ENCODE measurements around the gene CYREN. TPM values are rescaled to one million over a fixed set of nuclear protein-coding genes. Genes with fewer than 3 reads are reported as not detected.

Gene CYREN
- polyA plus RNA-seq, 1 donor (not counting 4 experiments of a cell fraction or from before 2014, with no cell fraction given) = 41.7 TPM

DNA sequence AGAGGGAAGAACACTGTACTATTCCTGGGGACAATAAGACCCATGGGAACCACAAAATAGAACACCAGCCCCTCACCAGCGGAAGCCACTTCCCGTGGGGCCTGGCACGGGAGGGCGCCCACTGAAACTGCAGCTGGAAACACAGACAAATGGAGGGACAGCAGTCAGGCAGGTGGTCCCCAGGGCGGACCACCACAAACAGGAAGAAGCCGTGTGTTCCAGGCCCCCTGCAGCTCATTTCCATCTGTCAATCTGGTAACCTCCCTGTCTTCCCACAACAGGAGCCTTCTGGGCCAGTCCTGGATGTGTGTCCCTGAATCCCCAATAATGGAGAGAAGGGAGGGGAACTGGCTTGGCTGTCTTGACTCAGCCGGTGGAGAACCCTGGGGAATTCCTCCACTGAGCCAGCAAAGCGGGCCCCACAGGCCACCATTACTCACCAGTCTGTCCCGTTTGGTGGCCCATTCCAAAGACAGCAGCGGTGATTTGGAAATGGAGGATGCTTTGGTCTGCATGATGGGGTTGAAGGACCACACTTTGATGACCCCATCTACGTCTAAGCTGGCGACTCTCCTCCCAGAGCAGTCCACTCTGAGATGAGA is 24.1 kb upstream of the CYREN start:
- Histone ChIP-seq H3K79me2 (ENCODE audit: control insufficient read depth, insufficient read depth, low read length) (peaks cover 2% of the 10 kb centered on the region), H3K9ac (ENCODE audit: control insufficient read depth, extremely low read depth, insufficient read depth, low read length) (no peak overlapping the region), H3K9me1 (ENCODE audit: control insufficient read depth, extremely low read depth, insufficient read depth, low read length) (peaks cover 2% of the 10 kb centered on the region), H3K27ac (ENCODE audit: control insufficient read depth, insufficient read depth, low read length) (peak overlapping the region; percentile 14), H2AFZ (ENCODE audit: control insufficient read depth, low read length) (no peak overlapping the region), H4K20me1 (ENCODE audit: control insufficient read depth, extremely low read depth, insufficient read depth, low read length) (no peaks in the 10 kb centered on the region), H3K4me3 (ENCODE audit: control insufficient read depth in 2 of 3, extremely low read depth in 1 of 3, insufficient read depth in 2 of 3, low read depth in 1 of 3, low read length in 3 of 3) (no peak overlapping the region), H3K4me1 (ENCODE audit: control insufficient read depth, extremely low read depth, insufficient read depth, low read length) (peaks cover 32% of the 10 kb centered on the region), H3K27me3 (ENCODE audit: control insufficient read depth, extremely low read depth, insufficient read depth, low read length) (no peaks in the 10 kb centered on the region), H3K9me3 (ENCODE audit: control insufficient read depth, low read depth, low read length) (no peaks in the 10 kb centered on the region), H3K36me3 (ENCODE audit: control insufficient read depth in 2 of 2, extremely low read depth in 1 of 2, insufficient read depth in 2 of 2, low read length in 2 of 2) (peaks cover 28 to 36% of the 10 kb centered on the region in 2 experiments), H3K4me2 (ENCODE audit: control insufficient read depth, extremely low read depth, insufficient read depth, low read depth, low read length) (no peak overlapping the region)
- TF ChIP-seq EZH2 (IDR thresholded peaks at IDR 0.05; ENCODE audit: low read length) = no peak
- TF ChIP-seq, protein P1, sequence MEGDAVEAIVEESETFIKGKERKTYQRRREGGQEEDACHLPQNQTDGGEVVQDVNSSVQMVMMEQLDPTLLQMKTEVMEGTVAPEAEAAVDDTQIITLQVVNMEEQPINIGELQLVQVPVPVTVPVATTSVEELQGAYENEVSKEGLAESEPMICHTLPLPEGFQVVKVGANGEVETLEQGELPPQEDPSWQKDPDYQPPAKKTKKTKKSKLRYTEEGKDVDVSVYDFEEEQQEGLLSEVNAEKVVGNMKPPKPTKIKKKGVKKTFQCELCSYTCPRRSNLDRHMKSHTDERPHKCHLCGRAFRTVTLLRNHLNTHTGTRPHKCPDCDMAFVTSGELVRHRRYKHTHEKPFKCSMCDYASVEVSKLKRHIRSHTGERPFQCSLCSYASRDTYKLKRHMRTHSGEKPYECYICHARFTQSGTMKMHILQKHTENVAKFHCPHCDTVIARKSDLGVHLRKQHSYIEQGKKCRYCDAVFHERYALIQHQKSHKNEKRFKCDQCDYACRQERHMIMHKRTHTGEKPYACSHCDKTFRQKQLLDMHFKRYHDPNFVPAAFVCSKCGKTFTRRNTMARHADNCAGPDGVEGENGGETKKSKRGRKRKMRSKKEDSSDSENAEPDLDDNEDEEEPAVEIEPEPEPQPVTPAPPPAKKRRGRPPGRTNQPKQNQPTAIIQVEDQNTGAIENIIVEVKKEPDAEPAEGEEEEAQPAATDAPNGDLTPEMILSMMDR (optimal IDR thresholded peaks at IDR 0.05 in 1 of 3, IDR thresholded peaks at IDR 0.05 in 1 of 3, conservative IDR thresholded peaks at IDR 0.05 in 1 of 3; ENCODE audit: extremely low read depth in 1 of 3, insufficient read depth in 2 of 3, low read length in 3 of 3) = no peak
- dilution Hi-C loops (cut with MboI; ENCODE audit: extremely low pct_ligation_motif_present, low sequenced_read_pairs) = no loop called here
- DNase-seq (ENCODE audit: low read depth, low spot score) (no peak), FAIRE-seq (no peak)

DNA sequence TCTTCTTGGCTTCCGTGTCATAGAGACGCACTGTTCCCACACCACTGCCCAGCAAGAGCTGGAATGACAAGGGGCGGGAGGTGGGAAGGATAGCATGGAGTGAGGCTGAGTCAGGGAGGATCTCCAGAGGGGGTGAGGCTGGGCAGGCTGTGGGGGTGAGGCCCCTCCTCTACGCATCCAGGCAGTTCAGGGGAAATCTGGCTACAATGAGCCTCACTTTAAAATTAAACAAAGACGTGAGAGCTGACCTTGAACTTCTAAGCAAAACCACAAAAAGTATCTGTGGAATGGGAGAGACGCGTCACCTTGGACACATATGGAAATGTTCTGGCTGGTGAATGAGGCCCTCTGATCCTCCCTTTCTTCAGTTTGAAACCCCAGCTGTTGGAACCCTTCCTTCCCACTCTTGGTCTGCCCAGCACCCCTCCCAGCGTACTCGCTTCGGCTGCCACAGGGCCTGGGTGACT is 23.1 kb upstream of the CYREN start:
- H3K36me3 ChIP-seq (ENCODE audit: control insufficient read depth in 2 of 2, extremely low read depth in 1 of 2, insufficient read depth in 2 of 2, low read length in 2 of 2) = peaks cover 28 to 34% of the 10 kb centered on the region in 2 experiments
- no peaks in the 10 kb centered on the region for H4K20me1 ChIP-seq (ENCODE audit: control insufficient read depth, extremely low read depth, insufficient read depth, low read length)
- no peak overlapping the region for H3K4me3 ChIP-seq (ENCODE audit: control insufficient read depth in 2 of 3, extremely low read depth in 1 of 3, insufficient read depth in 2 of 3, low read depth in 1 of 3, low read length in 3 of 3)
- DNase-seq (ENCODE audit: low read depth, low spot score) (no peak), FAIRE-seq (peak; percentile 81)
- H3K79me2 ChIP-seq (ENCODE audit: control insufficient read depth, insufficient read depth, low read length) = no peaks in the 10 kb centered on the region
- H3K9ac ChIP-seq (ENCODE audit: control insufficient read depth, extremely low read depth, insufficient read depth, low read length) = no peak overlapping the region
- dilution Hi-C loops (cut with MboI; ENCODE audit: extremely low pct_ligation_motif_present, low sequenced_read_pairs) = no loop called here
- no peak overlapping the region for H3K4me2 ChIP-seq (ENCODE audit: control insufficient read depth, extremely low read depth, insufficient read depth, low read depth, low read length)
- H2AFZ ChIP-seq (ENCODE audit: control insufficient read depth, low read length) = no peak overlapping the region
- peak overlapping the region; percentile 25 for H3K27ac ChIP-seq (ENCODE audit: control insufficient read depth, insufficient read depth, low read length)
- TF ChIP-seq EZH2 (IDR thresholded peaks at IDR 0.05; ENCODE audit: low read length) = no peak
- TF ChIP-seq, protein P1 (optimal IDR thresholded peaks at IDR 0.05 in 1 of 3, IDR thresholded peaks at IDR 0.05 in 1 of 3, conservative IDR thresholded peaks at IDR 0.05 in 1 of 3; ENCODE audit: extremely low read depth in 1 of 3, insufficient read depth in 2 of 3, low read length in 3 of 3) = no peak
- H3K9me1 ChIP-seq (ENCODE audit: control insufficient read depth, extremely low read depth, insufficient read depth, low read length) = peaks cover 2% of the 10 kb centered on the region
- H3K27me3 ChIP-seq (ENCODE audit: control insufficient read depth, extremely low read depth, insufficient read depth, low read length) = no peaks in the 10 kb centered on the region
- peaks cover 42% of the 10 kb centered on the region for H3K4me1 ChIP-seq (ENCODE audit: control insufficient read depth, extremely low read depth, insufficient read depth, low read length)
- H3K9me3 ChIP-seq (ENCODE audit: control insufficient read depth, low read depth, low read length) = no peaks in the 10 kb centered on the region
